Astrocyte of the spinal cord (primary cell): ENCODE measurements around the gene ADARB2.

ENCODE experiments used
- DNase-seq: peaks from one replicate; pipeline ENCODE4 v3.0.0; 2011; ENCODE audit warnings: low read depth, low spot score
- H3K4me3 ChIP-seq: 2 replicates; pipeline ENCODE4 v1.5.1; 2011; ENCODE audit warnings: low read depth, mild to moderate bottlenecking, low read length, moderate library complexity
- in situ Hi-C: cut with HindIII; loops from 2 replicates; pipeline ENCODE4 v1.10.0; 2017; ENCODE audit warnings: low sequenced_read_pairs
- TF ChIP-seq, protein P1 (sequence below): IDR thresholded peaks from 2 replicates; pipeline ENCODE4 v1.5.1; 2012; ENCODE audit warnings: low read depth, mild to moderate bottlenecking, low read length, inconsistent platforms

ADARB2 gene

DNA sequence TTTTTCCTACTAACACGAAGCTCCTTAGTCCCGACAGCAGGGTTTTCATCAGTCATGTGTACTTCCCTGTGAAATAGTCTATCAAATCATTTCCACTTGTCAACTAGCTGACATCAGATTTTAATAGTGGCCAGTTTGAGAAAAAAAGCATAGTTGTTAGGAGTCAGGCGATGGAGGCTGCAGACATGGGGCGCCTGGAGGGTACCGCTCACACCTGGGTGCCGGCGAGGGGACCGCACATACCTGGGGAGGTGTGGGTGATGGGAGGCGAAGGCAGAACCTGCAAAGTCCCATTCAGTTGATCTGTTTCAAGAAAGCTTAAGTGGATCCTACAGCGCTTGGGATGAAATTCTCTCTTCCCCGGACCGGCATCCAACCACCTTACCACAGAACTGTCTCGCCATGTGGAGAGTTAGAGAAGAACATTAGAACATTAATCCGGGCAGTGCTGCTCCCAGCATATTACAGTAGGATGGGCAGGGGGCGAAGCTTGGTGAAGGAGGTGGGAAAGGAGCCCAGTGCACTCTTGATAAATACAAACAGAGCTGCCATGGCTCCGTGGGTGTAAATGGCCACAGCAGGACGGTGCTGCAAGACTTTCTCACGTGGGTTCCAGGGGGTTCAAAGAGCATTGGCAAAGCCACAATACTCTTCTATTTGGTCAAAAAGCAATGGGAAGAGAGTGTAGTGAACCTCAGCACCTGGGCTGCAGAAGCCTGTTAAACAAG lies 24.2 kb downstream of the ADARB2 start:
- DNase-seq, result no peak
- in situ Hi-C loops, result no loop called here
- TF ChIP-seq, protein P1, sequence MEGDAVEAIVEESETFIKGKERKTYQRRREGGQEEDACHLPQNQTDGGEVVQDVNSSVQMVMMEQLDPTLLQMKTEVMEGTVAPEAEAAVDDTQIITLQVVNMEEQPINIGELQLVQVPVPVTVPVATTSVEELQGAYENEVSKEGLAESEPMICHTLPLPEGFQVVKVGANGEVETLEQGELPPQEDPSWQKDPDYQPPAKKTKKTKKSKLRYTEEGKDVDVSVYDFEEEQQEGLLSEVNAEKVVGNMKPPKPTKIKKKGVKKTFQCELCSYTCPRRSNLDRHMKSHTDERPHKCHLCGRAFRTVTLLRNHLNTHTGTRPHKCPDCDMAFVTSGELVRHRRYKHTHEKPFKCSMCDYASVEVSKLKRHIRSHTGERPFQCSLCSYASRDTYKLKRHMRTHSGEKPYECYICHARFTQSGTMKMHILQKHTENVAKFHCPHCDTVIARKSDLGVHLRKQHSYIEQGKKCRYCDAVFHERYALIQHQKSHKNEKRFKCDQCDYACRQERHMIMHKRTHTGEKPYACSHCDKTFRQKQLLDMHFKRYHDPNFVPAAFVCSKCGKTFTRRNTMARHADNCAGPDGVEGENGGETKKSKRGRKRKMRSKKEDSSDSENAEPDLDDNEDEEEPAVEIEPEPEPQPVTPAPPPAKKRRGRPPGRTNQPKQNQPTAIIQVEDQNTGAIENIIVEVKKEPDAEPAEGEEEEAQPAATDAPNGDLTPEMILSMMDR, result no peak
- no peak overlapping the region for H3K4me3 ChIP-seq

DNA sequence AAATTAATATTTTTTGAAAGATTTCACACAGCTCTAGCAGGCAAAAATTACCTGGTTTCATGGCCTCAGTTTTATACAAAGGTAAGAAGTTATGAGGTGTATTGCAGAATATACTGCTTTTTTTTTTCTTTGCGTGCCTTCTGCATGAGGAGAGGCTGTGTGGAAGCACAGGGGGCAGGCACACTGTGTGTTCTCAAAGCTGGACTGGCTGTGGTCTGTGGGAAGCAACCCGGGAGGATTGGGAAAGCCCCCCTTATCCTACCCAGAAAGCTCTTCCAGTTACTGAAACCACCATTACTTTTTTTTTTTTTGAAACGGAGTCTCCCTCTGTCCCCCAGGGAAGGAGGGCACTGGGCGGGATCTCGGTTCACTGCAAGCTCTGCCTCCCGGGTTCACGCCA lies 25.0 kb downstream of the ADARB2 start:
- in situ Hi-C loops, result no loop called here
- DNase-seq, result no peak
- TF ChIP-seq, protein P1, result no peak
- no peak overlapping the region for H3K4me3 ChIP-seq

DNA sequence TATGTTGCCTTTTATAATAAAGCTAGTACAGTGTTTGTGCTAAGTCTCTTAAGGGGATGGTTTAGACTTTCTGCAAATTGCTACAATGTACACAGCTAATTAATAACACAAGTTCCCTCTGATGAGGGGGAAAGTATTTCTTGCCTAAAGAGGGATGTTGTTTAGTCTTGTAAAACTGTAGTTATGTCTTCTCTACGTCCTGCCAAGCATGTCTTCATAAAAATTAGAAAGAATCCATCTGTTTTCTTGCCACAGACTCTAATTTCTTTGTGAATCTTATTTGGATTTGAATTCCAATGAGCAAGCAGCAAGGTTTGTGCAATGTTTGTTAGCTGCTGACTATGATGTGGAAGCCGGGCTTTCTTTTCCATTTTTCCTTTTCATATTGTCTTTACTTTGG lies 28.2 kb downstream of the ADARB2 start:
- TF ChIP-seq, protein P1, result no peak
- DNase-seq, result no peak
- in situ Hi-C loops, result no loop called here
- no peak overlapping the region for H3K4me3 ChIP-seq

DNA sequence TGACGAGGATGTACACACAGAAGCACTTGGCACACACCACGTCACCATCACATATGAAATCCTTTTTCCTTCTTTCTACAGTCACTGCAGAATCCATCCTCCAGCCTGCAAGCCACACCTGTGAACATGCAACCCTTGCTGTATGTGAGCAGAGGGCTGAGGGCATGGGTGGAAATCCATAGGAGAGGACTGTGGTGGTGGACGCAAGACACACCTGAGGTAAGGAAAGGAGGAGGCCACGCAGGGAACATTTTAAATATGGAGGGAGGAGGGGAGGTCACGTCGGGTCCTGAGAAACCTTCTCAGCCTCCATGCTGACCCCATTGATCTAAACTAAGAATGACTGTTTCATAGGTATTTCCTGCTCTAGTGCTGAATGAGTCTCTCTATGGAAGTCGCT lies 28.6 kb downstream of the ADARB2 start:
- TF ChIP-seq, protein P1, result no peak
- no peak for DNase-seq
- H3K4me3 ChIP-seq, result no peak overlapping the region
- in situ Hi-C loops, result no loop called here

DNA sequence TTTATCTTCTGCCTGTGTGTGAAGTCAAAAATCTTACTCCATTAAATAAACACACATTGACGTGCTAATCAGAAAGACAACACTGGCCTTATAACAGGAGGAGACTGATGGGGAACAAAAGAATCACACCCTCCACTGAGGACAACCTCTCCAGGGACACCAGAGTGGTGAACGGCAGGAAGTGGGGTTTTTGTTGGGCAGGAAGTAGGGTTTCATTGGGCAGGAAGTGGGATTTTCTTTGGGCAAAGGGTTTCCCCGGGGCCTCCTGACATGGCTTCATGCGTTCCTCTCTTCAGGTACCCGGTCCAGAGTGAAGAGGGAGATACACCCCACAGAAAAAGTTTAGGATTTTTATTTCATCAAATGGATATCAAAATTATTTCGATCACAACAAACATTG lies 30.6 kb downstream of the ADARB2 start:
- TF ChIP-seq, protein P1, result no peak
- DNase-seq, result no peak
- in situ Hi-C loops, result no loop called here
- no peak overlapping the region for H3K4me3 ChIP-seq

DNA sequence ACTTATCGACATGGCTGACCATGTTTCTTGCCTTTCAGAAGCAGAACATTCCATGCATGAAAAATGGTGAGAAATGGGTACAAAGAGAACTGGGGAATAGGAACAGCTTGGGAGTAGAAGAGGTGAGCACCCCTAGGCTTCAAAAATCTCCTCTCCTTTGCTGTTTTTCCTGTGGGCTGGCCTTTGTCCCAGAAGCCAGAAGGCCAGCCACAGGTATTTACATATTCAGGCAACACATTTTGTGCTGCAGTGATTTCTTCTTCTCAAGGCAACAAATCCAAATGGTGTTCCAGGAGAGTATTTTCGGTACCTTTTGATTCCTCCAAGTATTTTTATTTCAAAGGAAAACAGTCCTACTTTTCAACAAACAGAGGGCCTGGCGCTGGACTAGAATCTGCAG lies 31.1 kb downstream of the ADARB2 start:
- no peak for DNase-seq
- in situ Hi-C loops, result no loop called here
- TF ChIP-seq, protein P1, result no peak
- no peak overlapping the region for H3K4me3 ChIP-seq

DNA sequence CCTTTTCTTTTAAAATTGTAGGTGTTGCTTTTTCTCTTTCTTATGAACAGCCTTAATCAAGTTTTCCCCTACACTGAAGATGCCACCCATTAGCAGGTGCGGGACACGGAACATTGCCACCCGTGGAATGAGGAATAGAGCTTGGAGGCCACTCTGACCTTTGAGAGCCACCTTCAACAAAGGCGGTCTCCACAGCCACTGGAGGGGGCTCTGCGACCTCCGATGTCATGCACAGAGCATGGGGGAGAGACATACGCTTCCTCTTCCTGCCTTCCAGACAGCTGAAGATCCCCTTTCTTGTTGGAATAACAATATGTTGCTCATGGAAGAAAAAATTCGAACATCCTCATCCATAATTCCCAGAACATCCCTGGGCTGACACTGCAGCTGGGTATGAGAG lies 39.1 kb downstream of the ADARB2 start:
- TF ChIP-seq, protein P1, result no peak
- in situ Hi-C loops, result no loop called here
- H3K4me3 ChIP-seq, result no peak overlapping the region
- DNase-seq, result no peak
